ENCODE data around the gene FBXL7.

FBXL7 gene

GRCh38 chr5:15702102-15702501, 202.1 kb downstream of the FBXL7 start:
- Histone ChIP-seq H3K18ac (ENCODE audit: low read length) (peak overlapping the region; percentile 82), H3K9me3 (ENCODE audit: insufficient read depth, low read depth, low read length) (no peaks in the 10 kb centered on the region), H3K4me1 (ENCODE audit: control insufficient read depth in 1 of 2, insufficient read depth in 2 of 2, low read length in 2 of 2) (peaks cover 2 to 12% of the 10 kb centered on the region in 2 experiments), H3K27ac (ENCODE audit: low read depth, low read length) (peak overlapping the region; percentile 86), H3K27me3 (ENCODE audit: insufficient read depth, low read length) (no peaks in the 10 kb centered on the region), H3K23ac (ENCODE audit: low read length) (no peak overlapping the region), H3K79me2 (ENCODE audit: control insufficient read depth, insufficient read depth, low read length, poor library complexity) (no peaks in the 10 kb centered on the region), H4K12ac (ENCODE audit: low read depth, low read length) (no peak overlapping the region), H3K4me3 (ENCODE audit: low read depth, low read length) (no peak overlapping the region), H4K8ac (ENCODE audit: low read depth, low read length) (peak overlapping the region; percentile 87), H3K4ac (ENCODE audit: low read depth, low read length) (no peak overlapping the region), H2BK120ac (ENCODE audit: insufficient read depth, low read length, poor library complexity) (peak overlapping the region; percentile 90), H2AFZ (ENCODE audit: insufficient read depth, low read length, poor library complexity) (no peak overlapping the region), H2BK5ac (ENCODE audit: low read depth, low read length, poor library complexity) (peak overlapping the region; percentile 91), H4K91ac (ENCODE audit: low read depth, low read length) (peak overlapping the region; percentile 77), H3K79me1 (ENCODE audit: low read length) (peaks cover 5% of the 10 kb centered on the region), H3K4me2 (ENCODE audit: low read length) (no peak overlapping the region), H3K36me3 (ENCODE audit: control insufficient read depth in 1 of 2, insufficient read depth in 2 of 2, low read length in 2 of 2) (no peaks in the 10 kb centered on the region), H2AK5ac (ENCODE audit: low read length) (no peak overlapping the region), H3K9ac (ENCODE audit: low read length) (no peak overlapping the region), H2BK12ac (ENCODE audit: low read length) (peak overlapping the region; percentile 71), H3K14ac (ENCODE audit: low read length) (no peak overlapping the region)
- peak in 1 of 2 donors; percentile 12 for DNase-seq
- no CpG with 5 or more reads among the region's 9 CpGs for WGBS (ENCODE audit: extremely low coverage, insufficient coverage, insufficient read length)

DNA sequence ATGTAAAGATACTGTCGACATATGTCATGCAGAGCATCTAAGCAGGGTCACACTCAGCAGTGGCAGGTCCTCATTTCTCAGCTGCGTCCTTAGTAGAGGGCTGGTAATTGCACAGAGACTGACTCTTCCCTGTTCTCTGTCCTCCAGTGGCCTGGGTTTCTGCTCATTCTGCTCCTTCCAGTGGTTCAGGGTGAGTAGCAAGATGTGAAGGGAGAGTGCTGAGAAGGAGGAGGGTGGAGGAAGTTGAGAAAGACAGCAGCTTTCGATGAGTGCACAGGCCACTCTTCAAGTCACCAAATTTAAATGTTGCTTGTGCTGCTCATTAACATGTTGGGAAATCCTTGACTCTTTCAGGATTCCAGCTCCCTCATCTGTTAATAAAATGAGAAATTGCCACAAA, 203.9 kb downstream of the FBXL7 start:
- Histone ChIP-seq H3K27ac (ENCODE audit: low read depth, low read length) (no peak overlapping the region), H4K12ac (ENCODE audit: low read depth, low read length) (no peak overlapping the region), H2AK5ac (ENCODE audit: low read length) (no peak overlapping the region), H3K4me2 (ENCODE audit: low read length) (no peak overlapping the region), H3K4me3 (ENCODE audit: low read depth, low read length) (no peak overlapping the region), H4K8ac (ENCODE audit: low read depth, low read length) (no peak overlapping the region), H3K9ac (ENCODE audit: low read length) (no peak overlapping the region), H2AFZ (ENCODE audit: insufficient read depth, low read length, poor library complexity) (peak overlapping the region; percentile 45), H3K79me1 (ENCODE audit: low read length) (peaks cover 5% of the 10 kb centered on the region), H2BK12ac (ENCODE audit: low read length) (peak overlapping the region; percentile 0), H3K9me3 (ENCODE audit: insufficient read depth, low read depth, low read length) (no peaks in the 10 kb centered on the region), H3K36me3 (ENCODE audit: control insufficient read depth in 1 of 2, insufficient read depth in 2 of 2, low read length in 2 of 2) (no peaks in the 10 kb centered on the region), H3K14ac (ENCODE audit: low read length) (no peak overlapping the region), H3K79me2 (ENCODE audit: control insufficient read depth, insufficient read depth, low read length, poor library complexity) (no peaks in the 10 kb centered on the region), H3K18ac (ENCODE audit: low read length) (no peak overlapping the region), H4K91ac (ENCODE audit: low read depth, low read length) (peak overlapping the region; percentile 8), H3K23ac (ENCODE audit: low read length) (no peak overlapping the region), H2BK120ac (ENCODE audit: insufficient read depth, low read length, poor library complexity) (no peak overlapping the region), H3K4ac (ENCODE audit: low read depth, low read length) (no peak overlapping the region), H3K27me3 (ENCODE audit: insufficient read depth, low read length) (no peaks in the 10 kb centered on the region), H3K4me1 (ENCODE audit: control insufficient read depth in 1 of 2, insufficient read depth in 2 of 2, low read length in 2 of 2) (peaks cover 2 to 12% of the 10 kb centered on the region in 2 experiments), H2BK5ac (ENCODE audit: low read depth, low read length, poor library complexity) (no peak overlapping the region)
- no CpG with 5 or more reads among the region's 3 CpGs for WGBS (ENCODE audit: extremely low coverage, insufficient coverage, insufficient read length)
- no peak for DNase-seq

DNA sequence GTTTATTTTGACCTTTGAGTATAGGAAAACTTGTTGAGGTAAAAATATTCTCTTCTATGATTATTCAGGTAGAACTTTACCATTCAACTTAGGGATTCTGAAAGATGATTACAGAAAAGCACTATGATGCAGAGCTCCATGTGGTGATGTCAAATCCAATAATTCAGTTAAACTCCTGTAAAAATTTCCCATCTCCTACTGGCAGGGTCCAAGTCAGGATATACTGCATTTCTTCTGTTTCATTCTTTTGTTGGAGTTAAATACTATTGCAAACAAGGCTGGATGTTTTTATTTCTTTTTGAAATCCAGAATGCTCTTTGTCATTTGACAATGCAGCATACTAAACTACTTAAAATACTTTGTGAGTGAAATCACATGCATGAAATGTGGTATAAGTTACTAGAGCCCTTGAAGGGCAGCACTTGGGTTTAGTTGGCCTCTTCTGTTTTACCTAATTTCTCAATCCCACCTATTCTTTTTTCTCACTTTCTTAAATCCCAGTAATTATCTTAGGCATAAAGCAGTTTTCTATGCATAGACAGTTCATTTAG, 204.5 kb downstream of the FBXL7 start:
- Histone ChIP-seq H2BK12ac (ENCODE audit: low read length) (no peak overlapping the region), H3K27ac (ENCODE audit: low read depth, low read length) (no peak overlapping the region), H4K91ac (ENCODE audit: low read depth, low read length) (no peak overlapping the region), H3K79me1 (ENCODE audit: low read length) (peaks cover 5% of the 10 kb centered on the region), H2AK5ac (ENCODE audit: low read length) (no peak overlapping the region), H3K79me2 (ENCODE audit: control insufficient read depth, insufficient read depth, low read length, poor library complexity) (no peaks in the 10 kb centered on the region), H3K14ac (ENCODE audit: low read length) (no peak overlapping the region), H3K18ac (ENCODE audit: low read length) (no peak overlapping the region), H3K4ac (ENCODE audit: low read depth, low read length) (no peak overlapping the region), H3K4me3 (ENCODE audit: low read depth, low read length) (no peak overlapping the region), H3K4me1 (ENCODE audit: control insufficient read depth in 1 of 2, insufficient read depth in 2 of 2, low read length in 2 of 2) (peaks cover 2 to 10% of the 10 kb centered on the region in 2 experiments), H3K27me3 (ENCODE audit: insufficient read depth, low read length) (no peaks in the 10 kb centered on the region), H4K8ac (ENCODE audit: low read depth, low read length) (no peak overlapping the region), H3K9ac (ENCODE audit: low read length) (no peak overlapping the region), H3K9me3 (ENCODE audit: insufficient read depth, low read depth, low read length) (no peaks in the 10 kb centered on the region), H3K23ac (ENCODE audit: low read length) (no peak overlapping the region), H2AFZ (ENCODE audit: insufficient read depth, low read length, poor library complexity) (no peak overlapping the region), H4K12ac (ENCODE audit: low read depth, low read length) (no peak overlapping the region), H3K4me2 (ENCODE audit: low read length) (no peak overlapping the region), H2BK120ac (ENCODE audit: insufficient read depth, low read length, poor library complexity) (no peak overlapping the region), H2BK5ac (ENCODE audit: low read depth, low read length, poor library complexity) (no peak overlapping the region), H3K36me3 (ENCODE audit: control insufficient read depth in 1 of 2, insufficient read depth in 2 of 2, low read length in 2 of 2) (no peaks in the 10 kb centered on the region)
- DNase-seq: no peak

DNA sequence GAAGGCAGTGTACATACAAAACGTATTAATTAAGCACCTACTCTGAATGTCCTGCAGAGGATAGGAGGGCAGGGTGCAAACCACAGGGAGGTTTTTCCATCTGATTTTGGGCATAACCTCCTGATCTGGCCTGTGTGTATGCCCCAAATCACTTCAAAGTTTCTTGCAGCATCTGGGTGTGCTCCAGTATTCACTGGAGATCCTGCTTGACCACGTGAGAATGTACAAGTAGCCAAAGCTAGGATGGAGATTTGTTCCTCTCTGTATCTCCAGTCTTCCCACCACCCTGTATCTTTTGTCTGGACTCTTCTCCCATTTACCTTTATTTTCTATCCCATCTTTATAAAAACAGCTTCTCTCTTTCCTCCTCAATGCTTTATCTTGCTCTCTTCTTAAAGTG, 207.7 kb downstream of the FBXL7 start:
- Histone ChIP-seq H4K91ac (ENCODE audit: low read depth, low read length) (no peak overlapping the region), H2BK12ac (ENCODE audit: low read length) (no peak overlapping the region), H3K4ac (ENCODE audit: low read depth, low read length) (no peak overlapping the region), H3K9me3 (ENCODE audit: insufficient read depth, low read depth, low read length) (no peaks in the 10 kb centered on the region), H3K79me1 (ENCODE audit: low read length) (peaks cover 3% of the 10 kb centered on the region), H3K79me2 (ENCODE audit: control insufficient read depth, insufficient read depth, low read length, poor library complexity) (no peaks in the 10 kb centered on the region), H2BK120ac (ENCODE audit: insufficient read depth, low read length, poor library complexity) (no peak overlapping the region), H3K27me3 (ENCODE audit: insufficient read depth, low read length) (no peaks in the 10 kb centered on the region), H3K9ac (ENCODE audit: low read length) (no peak overlapping the region), H2AK5ac (ENCODE audit: low read length) (no peak overlapping the region), H3K4me1 (ENCODE audit: control insufficient read depth in 1 of 2, insufficient read depth in 2 of 2, low read length in 2 of 2) (peaks cover 0 to 5% of the 10 kb centered on the region in 2 experiments), H3K23ac (ENCODE audit: low read length) (no peak overlapping the region), H2AFZ (ENCODE audit: insufficient read depth, low read length, poor library complexity) (no peak overlapping the region), H2BK5ac (ENCODE audit: low read depth, low read length, poor library complexity) (no peak overlapping the region), H4K8ac (ENCODE audit: low read depth, low read length) (no peak overlapping the region), H4K12ac (ENCODE audit: low read depth, low read length) (no peak overlapping the region), H3K4me2 (ENCODE audit: low read length) (no peak overlapping the region), H3K14ac (ENCODE audit: low read length) (no peak overlapping the region), H3K4me3 (ENCODE audit: low read depth, low read length) (no peak overlapping the region), H3K18ac (ENCODE audit: low read length) (no peak overlapping the region), H3K36me3 (ENCODE audit: control insufficient read depth in 1 of 2, insufficient read depth in 2 of 2, low read length in 2 of 2) (no peaks in the 10 kb centered on the region), H3K27ac (ENCODE audit: low read depth, low read length) (no peak overlapping the region)
- no peak for DNase-seq
- WGBS (ENCODE audit: extremely low coverage, insufficient coverage, insufficient read length): no CpG with 5 or more reads among the region's 2 CpGs
